HEK293 (cell line): ENCODE data around the gene GMDS.
A peak's percentile ranks its signal among the peaks of the same experiment; 100 is the strongest.

Source experiments
- FEZF1 ChIP-seq: fragments of 450-650 bp; formaldehyde crosslinking; IDR thresholded peaks from 2 replicates; pipeline ENCODE4 v1.5.1; 2016; ENCODE audit warnings: missing biosample characterization, missing genetic modification characterization
- HOXD13 ChIP-seq: sonication (generic); formaldehyde crosslinking; IDR thresholded peaks from 2 replicates; pipeline ENCODE4 v1.8.0; 2022; ENCODE audit warnings: missing genetic modification reagents, borderline replicate concordance
- KLF10 ChIP-seq: fragments of 450-650 bp; IDR thresholded peaks from 2 replicates; pipeline ENCODE4 v1.5.1; 2018; ENCODE audit warnings: missing biosample characterization, mild to moderate bottlenecking, missing genetic modification characterization
- KLF7 ChIP-seq: fragments of 450-650 bp; formaldehyde crosslinking; IDR thresholded peaks from 2 replicates; pipeline ENCODE4 v1.5.1; 2016; ENCODE audit warnings: missing biosample characterization, missing genetic modification characterization, borderline replicate concordance
- SALL2 ChIP-seq: fragments of 450-650 bp; formaldehyde crosslinking; IDR thresholded peaks from 2 replicates; pipeline ENCODE4 v1.5.0; 2017; ENCODE audit warnings: missing biosample characterization, mild to moderate bottlenecking, missing genetic modification characterization, borderline replicate concordance
- TCF7L2 ChIP-seq: IDR thresholded peaks from 2 replicates; pipeline ENCODE4 v1.6.1; 2011; ENCODE audit warnings: low read depth, mild to moderate bottlenecking, inconsistent platforms, low read length, moderate library complexity, borderline replicate concordance
- TRIM28 ChIP-seq: IDR thresholded peaks from 2 replicates; pipeline ENCODE4 v1.6.1; 2011; ENCODE audit warnings: low read length, control low read depth, borderline replicate concordance
- WT1 ChIP-seq: fragments of 450-650 bp; formaldehyde crosslinking; IDR thresholded peaks from 2 replicates; pipeline ENCODE4 v1.5.1; 2016; ENCODE audit warnings: missing biosample characterization, missing genetic modification characterization
- ZEB2 ChIP-seq: fragments of 450-650 bp; formaldehyde crosslinking; IDR thresholded peaks from 2 replicates; pipeline ENCODE4 v1.5.1; 2016; ENCODE audit warnings: missing biosample characterization, missing genetic modification characterization
- ZFHX2 ChIP-seq: fragments of 450-650 bp; formaldehyde crosslinking; conservative IDR thresholded peaks from 2 replicates; pipeline ENCODE4 v1.5.1; 2016; ENCODE audit warnings: missing biosample characterization, missing genetic modification characterization
- ZFP69B ChIP-seq: fragments of 450-650 bp; formaldehyde crosslinking; IDR thresholded peaks from 2 replicates; pipeline ENCODE4 v1.5.1; 2016; ENCODE audit warnings: missing biosample characterization, missing genetic modification characterization
- ZNF146 ChIP-seq: fragments of 450-650 bp; formaldehyde crosslinking; IDR thresholded peaks from 2 replicates; pipeline ENCODE4 v1.5.1; 2016; ENCODE audit warnings: missing biosample characterization, missing genetic modification characterization
- ZNF24 ChIP-seq: fragments of 450-650 bp; formaldehyde crosslinking; IDR thresholded peaks from 2 replicates; pipeline ENCODE4 v1.5.1; 2016; ENCODE audit warnings: missing biosample characterization, missing genetic modification characterization
- ZNF266 ChIP-seq: fragments of 450-650 bp; formaldehyde crosslinking; IDR thresholded peaks from 2 replicates; pipeline ENCODE4 v1.5.1; 2016; ENCODE audit warnings: missing biosample characterization, missing genetic modification characterization, low read depth
- ZNF366 ChIP-seq: fragments of 450-650 bp; formaldehyde crosslinking; conservative IDR thresholded peaks from 2 replicates; pipeline ENCODE4 v1.5.1; 2016; ENCODE audit warnings: missing biosample characterization, missing genetic modification characterization
- ZNF529 ChIP-seq: fragments of 450-650 bp; formaldehyde crosslinking; IDR thresholded peaks from 2 replicates; pipeline ENCODE4 v1.5.1; 2017; ENCODE audit warnings: missing genetic modification characterization, missing biosample characterization; ENCODE audit not compliant: insufficient replicate concordance
- ZSCAN30 ChIP-seq: fragments of 450-650 bp; IDR thresholded peaks from 2 replicates; pipeline ENCODE4 v1.5.1; 2018; ENCODE audit warnings: missing biosample characterization, mild to moderate bottlenecking, missing genetic modification characterization, moderate library complexity
- TF ChIP-seq, protein P1 (sequence below): fragments of 450-650 bp; formaldehyde crosslinking; IDR thresholded peaks from 2 replicates; pipeline ENCODE4 v1.5.1; 2017; ENCODE audit warnings: missing biosample characterization, missing genetic modification characterization
- TF ChIP-seq, protein P2 (sequence below): fragments of 450-650 bp; formaldehyde crosslinking; IDR thresholded peaks from 2 replicates; pipeline ENCODE4 v1.5.1; 2016; ENCODE audit warnings: missing biosample characterization, missing genetic modification characterization
- TF ChIP-seq, protein P3 (sequence below): fragments of 450-650 bp; formaldehyde crosslinking; IDR thresholded peaks from 2 replicates; pipeline ENCODE4 v1.5.1; 2017; ENCODE audit warnings: missing biosample characterization, missing genetic modification characterization
- TF ChIP-seq, protein P4 (sequence below): fragments of 450-650 bp; formaldehyde crosslinking; IDR thresholded peaks from 2 replicates; pipeline ENCODE4 v1.5.1; 2016; ENCODE audit warnings: missing biosample characterization, missing genetic modification characterization
- TF ChIP-seq, protein P5 (sequence below): fragments of 450-650 bp; formaldehyde crosslinking; IDR thresholded peaks from 2 replicates; pipeline ENCODE4 v1.5.1; 2016; ENCODE audit warnings: missing biosample characterization, missing genetic modification characterization
- TF ChIP-seq, protein P6 (sequence below): fragments of 450-650 bp; formaldehyde crosslinking; IDR thresholded peaks from 2 replicates; pipeline ENCODE4 v1.5.1; 2017; ENCODE audit warnings: missing biosample characterization, missing genetic modification characterization
- TF ChIP-seq, protein P7 (sequence below): fragments of 450-650 bp; formaldehyde crosslinking; IDR thresholded peaks from 2 replicates; pipeline ENCODE4 v1.5.1; 2016; ENCODE audit warnings: missing biosample characterization, missing genetic modification characterization
- TF ChIP-seq, protein P8 (sequence below): fragments of 450-650 bp; formaldehyde crosslinking; IDR thresholded peaks from 2 replicates; pipeline ENCODE4 v1.5.1; 2016; ENCODE audit warnings: missing biosample characterization, missing genetic modification characterization, borderline replicate concordance
- TF ChIP-seq, protein P9 (sequence below): fragments of 450-650 bp; formaldehyde crosslinking; IDR thresholded peaks from 2 replicates; pipeline ENCODE4 v1.5.1; 2016; ENCODE audit warnings: missing biosample characterization, missing genetic modification characterization, low read depth

GMDS gene

DNA sequence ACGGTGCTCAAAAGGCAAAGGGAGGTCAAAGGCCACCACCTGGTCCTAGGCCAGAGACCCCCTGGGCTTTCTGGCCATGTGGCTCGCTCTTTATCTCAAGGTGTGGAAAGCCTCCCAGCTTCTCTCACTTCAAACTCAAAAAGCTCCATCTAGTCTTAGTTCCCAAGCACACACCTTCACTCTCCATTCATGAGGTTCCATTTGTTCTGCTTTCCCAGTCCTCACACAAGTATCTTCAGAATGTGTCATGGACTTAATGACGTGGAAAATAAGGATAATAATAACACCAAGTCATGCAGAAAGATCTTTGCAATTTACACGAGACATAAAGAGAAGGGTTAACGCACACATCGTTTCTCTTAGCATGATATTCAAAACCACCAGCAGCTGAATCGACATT lies 219.3 kb downstream of the GMDS start (continued):
- TF ChIP-seq, protein P1, sequence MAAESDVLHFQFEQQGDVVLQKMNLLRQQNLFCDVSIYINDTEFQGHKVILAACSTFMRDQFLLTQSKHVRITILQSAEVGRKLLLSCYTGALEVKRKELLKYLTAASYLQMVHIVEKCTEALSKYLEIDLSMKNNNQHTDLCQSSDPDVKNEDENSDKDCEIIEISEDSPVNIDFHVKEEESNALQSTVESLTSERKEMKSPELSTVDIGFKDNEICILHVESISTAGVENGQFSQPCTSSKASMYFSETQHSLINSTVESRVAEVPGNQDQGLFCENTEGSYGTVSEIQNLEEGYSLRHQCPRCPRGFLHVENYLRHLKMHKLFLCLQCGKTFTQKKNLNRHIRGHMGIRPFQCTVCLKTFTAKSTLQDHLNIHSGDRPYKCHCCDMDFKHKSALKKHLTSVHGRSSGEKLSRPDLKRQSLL (tag by site-specific recombination): no peak
- TF ChIP-seq TCF7L2: no peak
- TF ChIP-seq ZNF529 (tag by site-specific recombination): no peak
- TF ChIP-seq, protein P2, sequence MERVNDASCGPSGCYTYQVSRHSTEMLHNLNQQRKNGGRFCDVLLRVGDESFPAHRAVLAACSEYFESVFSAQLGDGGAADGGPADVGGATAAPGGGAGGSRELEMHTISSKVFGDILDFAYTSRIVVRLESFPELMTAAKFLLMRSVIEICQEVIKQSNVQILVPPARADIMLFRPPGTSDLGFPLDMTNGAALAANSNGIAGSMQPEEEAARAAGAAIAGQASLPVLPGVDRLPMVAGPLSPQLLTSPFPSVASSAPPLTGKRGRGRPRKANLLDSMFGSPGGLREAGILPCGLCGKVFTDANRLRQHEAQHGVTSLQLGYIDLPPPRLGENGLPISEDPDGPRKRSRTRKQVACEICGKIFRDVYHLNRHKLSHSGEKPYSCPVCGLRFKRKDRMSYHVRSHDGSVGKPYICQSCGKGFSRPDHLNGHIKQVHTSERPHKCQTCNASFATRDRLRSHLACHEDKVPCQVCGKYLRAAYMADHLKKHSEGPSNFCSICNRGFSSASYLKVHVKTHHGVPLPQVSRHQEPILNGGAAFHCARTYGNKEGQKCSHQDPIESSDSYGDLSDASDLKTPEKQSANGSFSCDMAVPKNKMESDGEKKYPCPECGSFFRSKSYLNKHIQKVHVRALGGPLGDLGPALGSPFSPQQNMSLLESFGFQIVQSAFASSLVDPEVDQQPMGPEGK (tag by site-specific recombination): peak; percentile 34; the same call in 1 of the 2 replicates
- peak; percentile 95 for TF ChIP-seq ZEB2 (tag by site-specific recombination)
- no peak for TF ChIP-seq ZNF266 (tag by site-specific recombination)
- peak; percentile 79 for TF ChIP-seq TRIM28
- TF ChIP-seq KLF10 (tag by site-specific recombination): peak; percentile 91
- TF ChIP-seq WT1: peak; percentile 71
- TF ChIP-seq, protein P3, sequence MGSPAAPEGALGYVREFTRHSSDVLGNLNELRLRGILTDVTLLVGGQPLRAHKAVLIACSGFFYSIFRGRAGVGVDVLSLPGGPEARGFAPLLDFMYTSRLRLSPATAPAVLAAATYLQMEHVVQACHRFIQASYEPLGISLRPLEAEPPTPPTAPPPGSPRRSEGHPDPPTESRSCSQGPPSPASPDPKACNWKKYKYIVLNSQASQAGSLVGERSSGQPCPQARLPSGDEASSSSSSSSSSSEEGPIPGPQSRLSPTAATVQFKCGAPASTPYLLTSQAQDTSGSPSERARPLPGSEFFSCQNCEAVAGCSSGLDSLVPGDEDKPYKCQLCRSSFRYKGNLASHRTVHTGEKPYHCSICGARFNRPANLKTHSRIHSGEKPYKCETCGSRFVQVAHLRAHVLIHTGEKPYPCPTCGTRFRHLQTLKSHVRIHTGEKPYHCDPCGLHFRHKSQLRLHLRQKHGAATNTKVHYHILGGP (tag by site-specific recombination): 0 out of 2 replicates have a peak, but pooled peaks have one; percentile 51
- TF ChIP-seq, protein P4, sequence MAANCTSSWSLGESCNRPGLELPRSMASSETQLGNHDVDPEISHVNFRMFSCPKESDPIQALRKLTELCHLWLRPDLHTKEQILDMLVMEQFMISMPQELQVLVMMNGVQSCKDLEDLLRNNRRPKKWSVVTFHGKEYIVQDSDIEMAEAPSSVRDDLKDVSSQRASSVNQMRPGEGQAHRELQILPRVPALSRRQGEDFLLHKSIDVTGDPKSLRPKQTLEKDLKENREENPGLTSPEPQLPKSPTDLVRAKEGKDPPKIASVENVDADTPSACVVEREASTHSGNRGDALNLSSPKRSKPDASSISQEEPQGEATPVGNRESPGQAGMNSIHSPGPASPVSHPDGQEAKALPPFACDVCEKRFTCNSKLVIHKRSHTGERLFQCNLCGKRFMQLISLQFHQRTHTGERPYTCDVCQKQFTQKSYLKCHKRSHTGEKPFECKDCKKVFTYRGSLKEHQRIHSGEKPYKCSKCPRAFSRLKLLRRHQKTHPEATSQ: no peak
- TF ChIP-seq ZNF366 (tag by site-specific recombination): peak; percentile 81
- TF ChIP-seq, protein P5, sequence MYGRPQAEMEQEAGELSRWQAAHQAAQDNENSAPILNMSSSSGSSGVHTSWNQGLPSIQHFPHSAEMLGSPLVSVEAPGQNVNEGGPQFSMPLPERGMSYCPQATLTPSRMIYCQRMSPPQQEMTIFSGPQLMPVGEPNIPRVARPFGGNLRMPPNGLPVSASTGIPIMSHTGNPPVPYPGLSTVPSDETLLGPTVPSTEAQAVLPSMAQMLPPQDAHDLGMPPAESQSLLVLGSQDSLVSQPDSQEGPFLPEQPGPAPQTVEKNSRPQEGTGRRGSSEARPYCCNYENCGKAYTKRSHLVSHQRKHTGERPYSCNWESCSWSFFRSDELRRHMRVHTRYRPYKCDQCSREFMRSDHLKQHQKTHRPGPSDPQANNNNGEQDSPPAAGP: peak; percentile 42; the same call in 1 of the 2 replicates
- peak; percentile 94 for TF ChIP-seq ZNF24
- TF ChIP-seq, protein P6, sequence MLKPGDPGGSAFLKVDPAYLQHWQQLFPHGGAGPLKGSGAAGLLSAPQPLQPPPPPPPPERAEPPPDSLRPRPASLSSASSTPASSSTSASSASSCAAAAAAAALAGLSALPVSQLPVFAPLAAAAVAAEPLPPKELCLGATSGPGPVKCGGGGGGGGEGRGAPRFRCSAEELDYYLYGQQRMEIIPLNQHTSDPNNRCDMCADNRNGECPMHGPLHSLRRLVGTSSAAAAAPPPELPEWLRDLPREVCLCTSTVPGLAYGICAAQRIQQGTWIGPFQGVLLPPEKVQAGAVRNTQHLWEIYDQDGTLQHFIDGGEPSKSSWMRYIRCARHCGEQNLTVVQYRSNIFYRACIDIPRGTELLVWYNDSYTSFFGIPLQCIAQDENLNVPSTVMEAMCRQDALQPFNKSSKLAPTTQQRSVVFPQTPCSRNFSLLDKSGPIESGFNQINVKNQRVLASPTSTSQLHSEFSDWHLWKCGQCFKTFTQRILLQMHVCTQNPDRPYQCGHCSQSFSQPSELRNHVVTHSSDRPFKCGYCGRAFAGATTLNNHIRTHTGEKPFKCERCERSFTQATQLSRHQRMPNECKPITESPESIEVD: peak; percentile 93
- TF ChIP-seq, protein P7, sequence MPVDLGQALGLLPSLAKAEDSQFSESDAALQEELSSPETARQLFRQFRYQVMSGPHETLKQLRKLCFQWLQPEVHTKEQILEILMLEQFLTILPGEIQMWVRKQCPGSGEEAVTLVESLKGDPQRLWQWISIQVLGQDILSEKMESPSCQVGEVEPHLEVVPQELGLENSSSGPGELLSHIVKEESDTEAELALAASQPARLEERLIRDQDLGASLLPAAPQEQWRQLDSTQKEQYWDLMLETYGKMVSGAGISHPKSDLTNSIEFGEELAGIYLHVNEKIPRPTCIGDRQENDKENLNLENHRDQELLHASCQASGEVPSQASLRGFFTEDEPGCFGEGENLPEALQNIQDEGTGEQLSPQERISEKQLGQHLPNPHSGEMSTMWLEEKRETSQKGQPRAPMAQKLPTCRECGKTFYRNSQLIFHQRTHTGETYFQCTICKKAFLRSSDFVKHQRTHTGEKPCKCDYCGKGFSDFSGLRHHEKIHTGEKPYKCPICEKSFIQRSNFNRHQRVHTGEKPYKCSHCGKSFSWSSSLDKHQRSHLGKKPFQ: peak; percentile 74
- 0 out of 2 replicates have a peak, but pooled peaks have one; percentile 57 for TF ChIP-seq ZFP69B (tag by site-specific recombination)
- TF ChIP-seq SALL2 (tag by site-specific recombination): 0 out of 2 replicates have a peak, but pooled peaks have one; percentile 21
- peak; percentile 81 for TF ChIP-seq FEZF1 (tag by site-specific recombination)
- TF ChIP-seq HOXD13 (CRISPR knock-in tag): 0 out of 2 replicates have a peak, but pooled peaks have one; percentile 35
- 0 out of 2 replicates have a peak, but pooled peaks have one; percentile 25 for TF ChIP-seq ZNF146
- TF ChIP-seq ZSCAN30 (tag by site-specific recombination): no peak
- TF ChIP-seq, protein P8, sequence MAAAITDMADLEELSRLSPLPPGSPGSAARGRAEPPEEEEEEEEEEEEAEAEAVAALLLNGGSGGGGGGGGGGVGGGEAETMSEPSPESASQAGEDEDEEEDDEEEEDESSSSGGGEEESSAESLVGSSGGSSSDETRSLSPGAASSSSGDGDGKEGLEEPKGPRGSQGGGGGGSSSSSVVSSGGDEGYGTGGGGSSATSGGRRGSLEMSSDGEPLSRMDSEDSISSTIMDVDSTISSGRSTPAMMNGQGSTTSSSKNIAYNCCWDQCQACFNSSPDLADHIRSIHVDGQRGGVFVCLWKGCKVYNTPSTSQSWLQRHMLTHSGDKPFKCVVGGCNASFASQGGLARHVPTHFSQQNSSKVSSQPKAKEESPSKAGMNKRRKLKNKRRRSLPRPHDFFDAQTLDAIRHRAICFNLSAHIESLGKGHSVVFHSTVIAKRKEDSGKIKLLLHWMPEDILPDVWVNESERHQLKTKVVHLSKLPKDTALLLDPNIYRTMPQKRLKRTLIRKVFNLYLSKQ: no peak
- TF ChIP-seq, protein P9, sequence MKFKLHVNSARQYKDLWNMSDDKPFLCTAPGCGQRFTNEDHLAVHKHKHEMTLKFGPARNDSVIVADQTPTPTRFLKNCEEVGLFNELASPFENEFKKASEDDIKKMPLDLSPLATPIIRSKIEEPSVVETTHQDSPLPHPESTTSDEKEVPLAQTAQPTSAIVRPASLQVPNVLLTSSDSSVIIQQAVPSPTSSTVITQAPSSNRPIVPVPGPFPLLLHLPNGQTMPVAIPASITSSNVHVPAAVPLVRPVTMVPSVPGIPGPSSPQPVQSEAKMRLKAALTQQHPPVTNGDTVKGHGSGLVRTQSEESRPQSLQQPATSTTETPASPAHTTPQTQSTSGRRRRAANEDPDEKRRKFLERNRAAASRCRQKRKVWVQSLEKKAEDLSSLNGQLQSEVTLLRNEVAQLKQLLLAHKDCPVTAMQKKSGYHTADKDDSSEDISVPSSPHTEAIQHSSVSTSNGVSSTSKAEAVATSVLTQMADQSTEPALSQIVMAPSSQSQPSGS (tag by site-specific recombination): peak; percentile 69
- peak; percentile 72; the same call in 1 of the 2 replicates for TF ChIP-seq KLF7 (tag by site-specific recombination)
- no peak for TF ChIP-seq ZFHX2 (tag by site-specific recombination)
